Esophagus muscularis mucosa (tissue), 4 donors: ENCODE results near the gene VSTM2B. TPM values are rescaled to one million over a fixed set of nuclear protein-coding genes. Genes with fewer than 3 reads are reported as not detected.

Source experiments
- DNase-seq: peaks from one replicate; pipeline ENCODE4 v3.0.0-alpha.2; 2017; ENCODE audit errors: extremely low spot score
- H3K27ac ChIP-seq, 4 donors: fragments of 200-600 bp; sonication (generic); replicated peaks in 1 of 4; 1 replicate in 3 of 4; 2 replicates in 1 of 4; pipeline ENCODE4 v1.5.1; 2016 to 2019; ENCODE audit warnings: mild to moderate bottlenecking in 1 of 4
- H3K27me3 ChIP-seq, 4 donors: fragments of 200-600 bp; sonication (generic); one replicate each; pipeline versions ENCODE4 v1.5.1 to v1.6.0; 2016 to 2019
- H3K36me3 ChIP-seq, 4 donors: fragments of 200-600 bp; sonication (generic); one replicate each; pipeline ENCODE4 v1.5.1; 2016 to 2019
- H3K4me1 ChIP-seq, 4 donors: fragments of 200-600 bp; sonication (generic); one replicate each; pipeline ENCODE4 v1.5.1; 2016 to 2019
- H3K4me3 ChIP-seq, 4 donors: fragments of 200-600 bp; sonication (generic); 1 replicate in 2 of 4; 2 replicates in 2 of 4; pipeline ENCODE4 v1.5.1; 2016 to 2019; ENCODE audit warnings: mild to moderate bottlenecking in 4 of 4, moderate library complexity in 1 of 4
- H3K9me3 ChIP-seq, 4 donors: fragments of 200-600 bp; sonication (generic); 1 replicate in 3 of 4; 2 replicates in 1 of 4; pipeline ENCODE4 v1.5.1; 2016 to 2019
- EP300 ChIP-seq: sonication (generic); formaldehyde crosslinking; IDR thresholded peaks from one replicate; pipeline ENCODE4 v1.6.1; 2017; ENCODE audit warnings: antibody characterized with exemption
- POLR2A ChIP-seq: fragments of 450-650 bp; IDR thresholded peaks from one replicate; pipeline ENCODE4 v1.6.1; 2017; ENCODE audit warnings: antibody characterized with exemption, moderate library complexity, mild to moderate bottlenecking, low read depth
- POLR2AphosphoS5 ChIP-seq, 2 donors: sonication (generic); formaldehyde crosslinking; IDR thresholded peaks; one replicate each; pipeline ENCODE4 v1.6.1; 2017; ENCODE audit warnings: antibody characterized with exemption in 2 of 2
- WGBS: methylation state at CpG from one replicate; pipeline ENCODE4 v1.1.5; 2018; 5-methylcytosine and 5-hydroxymethylcytosine counted together
- intact Hi-C: fragments of 100-400 bp; cut with DNase I; formaldehyde crosslinking; loops from one replicate; pipeline ENCODE4 v1.15.1; 2023
- total RNA-seq, 4 donors: library from RNA; depleted of rRNA; stranded (reverse); fragments of >200 nt; gene quantifications; one replicate each; pipeline versions ENCODE4 v1.1.0 to v1.2.1, GENCODE V29; 2016
- TF ChIP-seq, protein P1 (sequence below), 3 experiments: fragments of 200-600 bp in 2 of 3; fragments of 450-650 bp in 1 of 3; sonication (generic) in 2 of 3; IDR thresholded peaks; one replicate each; pipeline ENCODE4 v1.5.1; 2017 to 2019; ENCODE audit warnings: antibody characterized with exemption in 3 of 3, mild to moderate bottlenecking in 2 of 3, moderate library complexity in 1 of 3

VSTM2B gene
- total RNA-seq, 4 donors from 2014 or later = 0.23 to 0.33 TPM; not detected in 2

DNA sequence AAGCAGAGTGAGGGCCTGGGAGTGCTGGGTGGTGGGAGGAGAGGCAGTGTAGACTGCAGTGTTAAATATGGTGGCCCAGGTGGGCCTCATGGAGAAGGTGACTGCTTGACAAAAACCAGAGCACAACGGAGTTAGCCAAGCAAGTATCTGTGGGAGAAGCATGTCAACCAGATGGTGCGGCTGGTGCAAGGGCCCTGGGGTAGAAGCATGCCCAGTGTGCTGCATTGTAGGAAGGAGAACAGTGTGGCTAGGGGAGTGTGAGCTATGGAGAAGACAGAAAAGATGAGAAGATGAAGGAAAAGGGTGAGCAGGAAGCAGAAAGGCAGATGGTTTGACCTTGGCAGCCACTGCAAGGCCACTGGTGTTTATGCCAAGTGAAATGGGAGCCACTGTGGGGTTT is 2.2 kb upstream of the VSTM2B start:
- peaks cover 0 to 98% (median 38%) of the 10 kb centered on the region in 4 donors for H3K27me3 ChIP-seq
- intact Hi-C loops = no loop called here

DNA sequence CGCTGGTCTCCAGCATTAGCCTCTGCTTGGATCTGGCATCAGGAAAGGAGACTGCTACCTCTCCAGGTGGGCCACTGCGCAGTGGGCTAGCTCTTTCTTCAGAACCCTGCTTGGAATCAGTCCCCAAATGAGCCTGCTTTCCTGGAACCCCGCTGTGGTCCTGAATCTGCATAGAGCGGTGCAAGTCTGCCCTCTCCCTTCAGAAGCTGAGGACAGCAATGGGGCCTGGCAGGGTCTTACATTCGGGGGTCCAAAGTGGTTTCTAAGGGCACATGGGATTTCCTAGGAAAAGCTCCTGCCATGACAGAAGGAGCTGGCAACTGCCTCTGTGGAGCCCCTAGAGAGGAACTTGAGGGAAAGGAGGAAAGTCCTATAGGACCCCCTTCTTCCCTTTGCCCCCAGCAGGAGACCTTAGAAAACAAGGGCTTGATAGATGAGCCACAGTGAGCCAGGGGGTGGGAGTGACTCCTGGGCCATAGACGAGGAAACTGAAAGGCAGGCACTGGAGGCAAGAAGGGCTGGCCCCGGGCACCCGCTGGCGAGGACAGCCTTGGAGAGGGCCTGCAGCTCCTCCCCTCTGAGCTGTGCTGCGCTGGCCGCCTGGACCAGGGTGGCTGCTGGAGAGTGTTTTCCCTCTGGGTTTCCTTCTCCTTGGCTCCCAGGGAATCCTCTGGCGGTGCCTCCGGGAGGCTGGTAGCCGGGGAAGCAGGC is 1.4 kb upstream of the VSTM2B start:
- Histone ChIP-seq H3K36me3 (no peaks in the 10 kb centered on the region), H3K4me3 (no peak overlapping the region), H3K4me1 (peaks cover 35 to 51% (median 49%) of the 10 kb centered on the region in 4 donors), H3K27ac (no peak overlapping the region), H3K27me3 (peaks cover 0 to 98% (median 46%) of the 10 kb centered on the region in 4 donors), H3K9me3 (no peaks in the 10 kb centered on the region)
- WGBS = 10% methylated on average over 14 of the region's 14 CpGs
- TF ChIP-seq POLR2A (no peak), EP300 (no peak), POLR2AphosphoS5 (IDR thresholded peaks at IDR 0.05) (no peak)
- TF ChIP-seq, protein P1, sequence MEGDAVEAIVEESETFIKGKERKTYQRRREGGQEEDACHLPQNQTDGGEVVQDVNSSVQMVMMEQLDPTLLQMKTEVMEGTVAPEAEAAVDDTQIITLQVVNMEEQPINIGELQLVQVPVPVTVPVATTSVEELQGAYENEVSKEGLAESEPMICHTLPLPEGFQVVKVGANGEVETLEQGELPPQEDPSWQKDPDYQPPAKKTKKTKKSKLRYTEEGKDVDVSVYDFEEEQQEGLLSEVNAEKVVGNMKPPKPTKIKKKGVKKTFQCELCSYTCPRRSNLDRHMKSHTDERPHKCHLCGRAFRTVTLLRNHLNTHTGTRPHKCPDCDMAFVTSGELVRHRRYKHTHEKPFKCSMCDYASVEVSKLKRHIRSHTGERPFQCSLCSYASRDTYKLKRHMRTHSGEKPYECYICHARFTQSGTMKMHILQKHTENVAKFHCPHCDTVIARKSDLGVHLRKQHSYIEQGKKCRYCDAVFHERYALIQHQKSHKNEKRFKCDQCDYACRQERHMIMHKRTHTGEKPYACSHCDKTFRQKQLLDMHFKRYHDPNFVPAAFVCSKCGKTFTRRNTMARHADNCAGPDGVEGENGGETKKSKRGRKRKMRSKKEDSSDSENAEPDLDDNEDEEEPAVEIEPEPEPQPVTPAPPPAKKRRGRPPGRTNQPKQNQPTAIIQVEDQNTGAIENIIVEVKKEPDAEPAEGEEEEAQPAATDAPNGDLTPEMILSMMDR (IDR thresholded peaks at IDR 0.05) = no peak
- no peak for DNase-seq
- intact Hi-C loops = no loop called here

More for the DNA sequence above, 2.2 kb upstream of the VSTM2B start:
- no peaks in the 10 kb centered on the region for H3K36me3 ChIP-seq
- WGBS = 82% methylated on average over 2 of the region's 2 CpGs
- peaks cover 32 to 43% (median 41%) of the 10 kb centered on the region in 4 donors for H3K4me1 ChIP-seq
- no peaks in the 10 kb centered on the region for H3K9me3 ChIP-seq
- no peak for TF ChIP-seq POLR2A
- no peak for TF ChIP-seq POLR2AphosphoS5 (IDR thresholded peaks at IDR 0.05)
- TF ChIP-seq, protein P1 (IDR thresholded peaks at IDR 0.05) = no peak
- no peak for TF ChIP-seq EP300
- no peak overlapping the region for H3K4me3 ChIP-seq
- no peak overlapping the region for H3K27ac ChIP-seq
- no peak for DNase-seq

DNA sequence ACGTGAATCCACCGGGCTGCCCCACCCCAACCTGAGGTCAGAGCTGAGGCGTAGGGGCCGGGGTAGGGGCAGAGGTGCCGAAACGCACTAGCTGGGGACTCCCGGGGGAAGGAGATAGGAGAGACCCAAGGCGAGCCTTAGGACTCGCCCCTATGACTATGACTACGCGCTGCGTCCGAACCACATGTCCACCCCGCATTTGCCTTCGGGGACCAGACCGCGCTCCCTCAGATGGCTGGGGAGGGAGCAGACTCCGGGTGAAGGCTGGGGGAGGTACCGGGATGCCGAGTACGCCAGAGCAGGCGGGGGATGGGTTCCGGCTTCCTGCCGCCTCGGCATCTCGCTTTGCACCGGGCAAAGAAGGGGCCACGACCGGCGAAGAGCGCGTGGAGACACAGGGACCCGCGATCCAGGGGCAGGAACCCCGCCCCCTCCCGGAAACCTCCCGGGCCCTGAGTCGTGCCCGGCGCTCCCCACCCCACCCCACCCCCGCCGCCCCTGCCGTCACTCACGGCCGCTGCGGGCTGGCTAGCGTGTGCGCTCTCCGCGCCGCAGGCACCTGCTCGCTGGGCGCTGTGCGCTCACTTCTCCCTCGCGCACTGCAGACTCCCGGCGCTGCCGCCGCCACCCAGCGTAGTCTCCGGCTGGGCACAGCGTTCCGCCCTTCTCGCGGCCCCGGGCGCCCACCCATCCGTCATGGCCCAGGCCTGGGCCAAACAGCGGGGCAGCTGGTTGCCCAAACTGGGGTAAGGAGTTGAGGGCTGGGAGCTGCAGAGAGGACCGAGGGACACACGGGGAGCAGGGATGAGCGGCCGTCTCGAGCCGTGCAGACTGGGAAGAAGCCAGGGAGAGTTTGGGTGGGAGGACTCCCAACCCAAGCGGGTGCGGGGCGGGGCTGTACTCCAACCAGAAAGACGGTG is 622 bp upstream of the VSTM2B start:
- TF ChIP-seq POLR2A (no peak), POLR2AphosphoS5 (IDR thresholded peaks at IDR 0.05) (no peak), EP300 (no peak)
- TF ChIP-seq, protein P1 (IDR thresholded peaks at IDR 0.05) = no peak
- no peak for DNase-seq
- Histone ChIP-seq H3K27me3 (peaks cover 4 to 98% (median 53%) of the 10 kb centered on the region in 4 donors), H3K9me3 (no peaks in the 10 kb centered on the region), H3K36me3 (no peaks in the 10 kb centered on the region), H3K4me1 (peaks cover 35 to 59% (median 56%) of the 10 kb centered on the region in 4 donors), H3K27ac (no peak overlapping the region), H3K4me3 (peak overlapping the region; percentile 9 to 33 (median 22))
- WGBS = 0% methylated on average over 6 of the region's 80 CpGs
- intact Hi-C loops = no loop called here

DNA sequence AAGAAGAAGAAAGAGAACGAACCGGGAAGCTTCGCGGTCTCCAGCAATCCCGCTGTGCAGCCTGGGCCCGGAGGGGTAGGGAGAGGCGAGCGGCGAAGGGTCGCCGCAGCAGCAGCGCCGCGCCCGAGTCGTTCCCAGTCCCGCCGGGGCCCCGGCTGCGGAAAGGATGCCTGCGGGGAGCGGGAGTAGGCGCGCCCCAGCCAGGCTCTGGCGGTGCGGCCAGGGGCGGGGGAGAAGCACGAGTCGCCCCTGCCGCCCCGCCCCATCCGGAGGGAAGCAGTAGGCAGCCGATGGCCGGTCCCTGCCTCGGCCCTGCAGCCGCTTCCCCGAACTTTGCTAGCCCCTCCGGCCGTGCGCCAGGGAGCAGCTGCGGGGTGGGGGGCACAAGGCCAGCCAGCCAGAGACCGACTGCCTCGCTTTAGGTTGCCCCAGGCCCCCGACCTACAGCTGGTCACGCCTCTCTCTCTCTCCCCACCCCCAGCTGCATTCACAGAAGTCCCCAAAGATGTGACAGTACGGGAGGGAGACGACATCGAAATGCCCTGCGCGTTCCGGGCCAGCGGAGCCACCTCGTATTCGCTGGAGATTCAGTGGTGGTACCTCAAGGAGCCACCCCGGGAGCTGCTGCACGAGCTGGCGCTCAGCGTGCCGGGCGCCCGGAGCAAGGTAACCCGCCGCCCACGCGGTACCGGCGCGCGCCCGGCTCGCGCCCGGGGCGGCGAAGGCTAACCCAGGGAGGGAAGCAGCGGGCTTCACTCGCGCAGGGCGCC is 1.1 kb downstream of the VSTM2B start:
- H3K4me1 ChIP-seq = peaks cover 35 to 62% (median 59%) of the 10 kb centered on the region in 4 donors
- H3K27ac ChIP-seq = no peak overlapping the region
- intact Hi-C loops = no loop called here
- TF ChIP-seq POLR2A = no peak
- no peak for TF ChIP-seq EP300
- TF ChIP-seq, protein P1 (IDR thresholded peaks at IDR 0.05) = no peak
- no peak for TF ChIP-seq POLR2AphosphoS5 (IDR thresholded peaks at IDR 0.05)
- no peak for DNase-seq
- no peaks in the 10 kb centered on the region for H3K36me3 ChIP-seq
- peaks cover 6 to 100% (median 60%) of the 10 kb centered on the region in 4 donors for H3K27me3 ChIP-seq
- peaks cover 0 to 3% (median 0%) of the 10 kb centered on the region in 4 donors for H3K9me3 ChIP-seq
- WGBS = 0% methylated on average over 1 of the region's 79 CpGs
- peak overlapping the region; percentile 25 to 33 (median 28) for H3K4me3 ChIP-seq
